ENCODE data around the gene CR2.
"Not testable (repeated sequence)": the region's sequence is repeated elsewhere in the genome, so short reads cannot be mapped to it uniquely, and the experiment has no call there.

CR2 gene

DNA sequence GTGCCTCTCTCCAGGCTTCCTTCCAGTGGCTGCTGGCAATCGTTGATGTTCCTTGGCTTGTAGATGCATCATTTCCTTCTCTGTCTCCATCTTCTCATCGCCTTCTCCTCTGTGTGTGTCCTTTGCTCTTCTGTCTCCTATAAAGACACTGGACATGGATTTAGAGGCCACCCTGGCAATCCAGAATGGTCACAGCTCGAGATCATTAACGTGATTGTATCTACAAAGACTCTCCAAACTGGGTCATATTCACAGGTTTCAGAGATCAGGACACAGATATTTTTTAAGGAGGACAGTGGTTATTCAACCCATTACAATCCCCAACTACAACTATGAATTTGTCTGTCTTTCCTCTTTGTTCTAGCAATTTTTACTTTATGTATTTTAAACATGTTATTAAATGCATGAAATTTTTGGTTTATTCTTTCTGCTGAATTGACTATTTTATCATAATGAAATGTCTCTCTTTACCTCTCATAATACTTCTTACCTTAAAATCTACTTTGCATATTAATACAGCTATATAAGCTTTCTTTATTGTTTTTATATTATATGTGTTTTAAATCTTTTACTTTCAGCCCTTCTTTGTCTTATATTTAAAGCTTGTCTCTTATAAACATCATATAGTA, 64.6 kb downstream of the CR2 start:
- no peak for DNase-seq (ENCODE audit: low read depth)
- H3K4me3 ChIP-seq (ENCODE audit: low read length), result no peak overlapping the region
- TF ChIP-seq, protein P1, sequence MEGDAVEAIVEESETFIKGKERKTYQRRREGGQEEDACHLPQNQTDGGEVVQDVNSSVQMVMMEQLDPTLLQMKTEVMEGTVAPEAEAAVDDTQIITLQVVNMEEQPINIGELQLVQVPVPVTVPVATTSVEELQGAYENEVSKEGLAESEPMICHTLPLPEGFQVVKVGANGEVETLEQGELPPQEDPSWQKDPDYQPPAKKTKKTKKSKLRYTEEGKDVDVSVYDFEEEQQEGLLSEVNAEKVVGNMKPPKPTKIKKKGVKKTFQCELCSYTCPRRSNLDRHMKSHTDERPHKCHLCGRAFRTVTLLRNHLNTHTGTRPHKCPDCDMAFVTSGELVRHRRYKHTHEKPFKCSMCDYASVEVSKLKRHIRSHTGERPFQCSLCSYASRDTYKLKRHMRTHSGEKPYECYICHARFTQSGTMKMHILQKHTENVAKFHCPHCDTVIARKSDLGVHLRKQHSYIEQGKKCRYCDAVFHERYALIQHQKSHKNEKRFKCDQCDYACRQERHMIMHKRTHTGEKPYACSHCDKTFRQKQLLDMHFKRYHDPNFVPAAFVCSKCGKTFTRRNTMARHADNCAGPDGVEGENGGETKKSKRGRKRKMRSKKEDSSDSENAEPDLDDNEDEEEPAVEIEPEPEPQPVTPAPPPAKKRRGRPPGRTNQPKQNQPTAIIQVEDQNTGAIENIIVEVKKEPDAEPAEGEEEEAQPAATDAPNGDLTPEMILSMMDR (IDR thresholded peaks at IDR 0.05; ENCODE audit: insufficient read depth, low read depth, low read length, missing control alignments), result no peak

DNA sequence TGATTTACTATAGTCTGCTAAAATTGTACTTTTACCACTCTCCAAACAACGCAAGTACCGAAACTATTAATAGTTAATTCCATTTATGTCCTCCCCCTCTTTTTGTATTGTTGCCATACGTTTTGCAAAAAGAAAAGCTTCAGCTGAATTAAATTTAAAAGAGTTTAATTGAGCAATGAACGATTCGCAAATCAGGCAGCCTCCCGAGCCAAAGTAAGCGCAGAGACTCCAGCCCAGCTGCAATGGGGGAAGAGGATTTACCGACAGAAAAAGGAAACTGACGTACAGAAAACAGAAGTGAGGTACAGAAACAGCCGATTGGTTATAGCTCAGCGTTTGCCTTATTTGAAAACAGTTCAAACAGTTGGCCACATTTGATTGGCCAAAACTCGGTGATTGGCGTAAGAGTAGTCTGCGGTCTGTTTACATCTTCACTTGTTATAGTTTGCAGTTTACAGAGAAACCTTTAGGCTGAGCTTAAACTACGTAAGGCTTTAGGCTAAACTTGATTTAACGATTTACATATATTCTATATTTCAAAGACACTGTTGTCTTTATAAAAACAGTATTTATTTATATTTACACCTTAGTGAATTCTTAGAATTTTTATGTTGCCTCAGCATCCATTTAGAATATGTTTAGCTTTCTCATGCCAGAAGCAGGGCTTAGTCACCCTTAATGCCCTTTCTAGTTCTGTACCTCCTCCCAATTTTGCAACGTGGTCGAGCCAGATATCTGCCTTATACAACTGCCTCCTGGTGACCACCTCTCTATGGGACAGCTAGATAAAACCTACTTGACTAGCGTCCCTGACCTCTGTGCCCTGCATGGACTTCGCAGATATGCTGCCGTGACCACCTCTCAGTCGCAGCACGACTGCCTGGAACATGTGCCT, 65.6 kb downstream of the CR2 start:
- DNase-seq (ENCODE audit: low read depth), result no peak

DNA sequence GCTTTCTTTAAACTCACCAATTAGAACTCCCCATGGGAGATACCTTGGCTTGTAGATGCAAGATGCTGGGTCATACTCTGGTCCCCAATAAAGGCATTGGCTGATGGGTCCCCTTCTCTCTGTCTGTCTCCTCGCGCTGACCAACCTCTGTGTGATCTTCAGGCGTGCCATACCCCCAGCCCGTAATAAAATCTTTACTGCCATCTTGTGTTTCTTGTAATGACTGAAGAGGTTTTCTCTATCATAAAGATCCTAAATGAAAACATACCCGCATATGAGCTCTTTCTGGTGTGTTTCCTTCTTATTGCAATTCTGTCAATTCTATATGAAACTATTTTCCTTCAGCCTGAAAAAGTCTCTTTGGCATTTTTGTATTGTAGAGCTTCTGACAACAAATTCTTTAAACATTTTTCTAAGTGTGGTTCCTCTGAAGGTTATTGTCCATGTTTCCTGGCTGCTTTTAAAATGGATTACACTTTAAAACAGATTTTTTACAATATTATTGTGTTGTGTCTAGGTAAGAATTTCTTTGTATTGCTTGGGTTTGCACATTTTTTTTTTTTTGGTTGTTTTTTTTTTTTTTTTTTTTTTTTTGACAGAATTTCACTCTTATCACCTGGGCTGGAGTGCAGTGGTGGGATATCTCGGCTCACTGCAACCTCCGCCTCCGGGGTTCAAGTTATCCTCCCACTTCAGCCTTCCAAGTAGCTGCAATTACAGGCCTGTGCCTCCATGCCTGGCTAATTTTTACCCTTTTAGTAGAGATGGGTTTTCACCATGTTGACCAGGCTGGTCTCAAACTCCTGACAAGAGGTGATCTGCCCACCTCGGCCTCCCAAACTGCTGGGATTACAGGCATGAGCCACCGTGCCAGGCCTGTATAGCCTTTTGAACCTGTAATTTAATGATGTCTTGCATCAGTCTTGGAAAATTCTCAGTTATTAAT, 66.5 kb downstream of the CR2 start:
- not testable (repeated sequence) for H3K4me3 ChIP-seq (ENCODE audit: low read length); DNase-seq (ENCODE audit: low read depth)

More for the DNA sequence above, 65.6 kb downstream of the CR2 start:
- TF ChIP-seq, protein P1 (IDR thresholded peaks at IDR 0.05; ENCODE audit: insufficient read depth, low read depth, low read length, missing control alignments), result no peak
- H3K4me3 ChIP-seq (ENCODE audit: low read length), result no peak overlapping the region

DNA sequence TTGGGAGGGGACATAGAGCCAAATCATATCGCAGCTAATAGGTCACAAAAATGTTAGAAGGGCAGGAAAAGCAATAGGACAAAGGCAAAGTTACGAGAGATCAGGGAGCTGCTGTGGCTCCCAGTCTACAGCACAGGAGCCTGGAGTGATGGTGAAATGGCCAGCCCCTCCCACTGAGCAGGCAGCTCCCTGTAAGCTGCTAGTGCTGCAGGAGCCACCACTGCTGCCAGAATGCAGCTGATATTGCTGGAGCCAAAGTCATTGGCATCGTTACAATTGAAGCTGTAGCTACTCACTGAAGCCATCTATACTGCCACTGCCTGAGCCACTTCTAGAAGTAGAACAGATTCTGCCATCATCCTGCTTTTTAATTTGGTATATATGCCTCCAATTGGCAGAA, 71.1 kb downstream of the CR2 start:
- DNase-seq (ENCODE audit: low read depth); H3K4me3 ChIP-seq (ENCODE audit: low read length): not testable (repeated sequence)

DNA sequence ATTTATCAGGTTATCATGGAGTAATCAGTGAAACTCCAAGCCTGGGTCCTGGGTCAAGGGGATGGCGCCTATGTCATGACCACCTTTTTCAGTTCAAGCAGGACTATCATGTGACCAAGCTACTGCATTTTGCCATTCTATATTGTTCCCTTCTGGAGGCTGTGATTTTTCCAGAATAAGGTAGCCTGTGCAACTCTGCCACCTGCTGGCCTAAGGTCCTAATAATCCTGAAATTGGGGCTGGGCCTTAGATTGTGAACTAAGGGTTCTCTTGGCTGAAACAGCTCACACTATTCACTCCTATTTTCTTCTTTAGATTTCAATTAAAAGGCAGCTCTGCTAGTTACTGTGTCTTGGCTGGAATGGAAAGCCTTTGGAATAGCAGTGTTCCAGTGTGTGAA, 74.3 kb downstream of the CR2 start:
- H3K4me3 ChIP-seq (ENCODE audit: low read length); DNase-seq (ENCODE audit: low read depth): not testable (repeated sequence)

DNA sequence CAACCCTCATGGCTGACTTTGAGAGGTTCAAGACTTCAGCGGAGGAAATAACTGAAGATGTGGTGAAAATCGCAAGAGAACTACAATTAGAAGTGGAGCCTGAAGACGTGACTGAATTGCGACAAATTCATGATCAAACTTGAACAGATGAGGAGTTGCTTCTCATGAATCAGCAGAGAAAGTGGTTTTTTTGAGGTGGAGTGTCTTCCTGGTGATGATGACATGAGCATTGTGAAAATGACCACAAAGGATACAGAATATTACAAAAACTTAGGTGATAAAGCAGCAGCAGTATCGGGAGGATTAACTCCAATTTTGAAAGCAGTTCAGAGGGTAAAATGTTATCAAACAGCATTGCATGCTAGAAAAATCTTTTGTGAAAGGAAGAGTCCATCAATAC, 82.1 kb downstream of the CR2 start:
- not testable (repeated sequence) for DNase-seq (ENCODE audit: low read depth); H3K4me3 ChIP-seq (ENCODE audit: low read length)
